Measurements from ENCODE around the gene STX10.
"Not testable (repeated sequence)": the region's sequence is repeated elsewhere in the genome, so short reads cannot be mapped to it uniquely, and the experiment has no call there.

- not testable (repeated sequence) for TF ChIP-seq CTCF (IDR thresholded peaks at IDR 0.05; ENCODE audit: poor library complexity); EZH2phosphoT487 (IDR thresholded peaks at IDR 0.05; ENCODE audit: low read depth, severe bottlenecking, unreplicated experiment)
Measured at GRCh38 chr19:13149173-13149627, 975 bp downstream of the STX10 start.

Data from hepatocyte (in vitro differentiated cells).